Left ventricle myocardium inferior (tissue), 1 donor: Measurements from ENCODE around the gene PPDPF. TPM values are rescaled to one million over a fixed set of nuclear protein-coding genes. Genes with fewer than 3 reads are reported as not detected.

Experiments
- DNase-seq: peaks from one replicate; pipeline ENCODE4 v3.0.0-alpha.2; 2020
- H3K27ac ChIP-seq: fragments of 200-600 bp; replicated peaks from 2 replicates; pipeline ENCODE4 v1.8.0; 2021
- H3K27me3 ChIP-seq: fragments of 200-600 bp; 2 replicates; pipeline ENCODE4 v1.8.0; 2021; ENCODE audit warnings: low read depth
- H3K36me3 ChIP-seq: fragments of 200-600 bp; 2 replicates; pipeline ENCODE4 v1.8.0; 2021
- H3K4me1 ChIP-seq: fragments of 200-600 bp; 2 replicates; pipeline ENCODE4 v1.8.0; 2021
- H3K4me3 ChIP-seq: fragments of 200-600 bp; 2 replicates; pipeline ENCODE4 v1.8.0; 2021; ENCODE audit warnings: mild to moderate bottlenecking, moderate library complexity
- H3K9me3 ChIP-seq: fragments of 200-600 bp; replicated peaks from 2 replicates; pipeline ENCODE4 v1.8.0; 2021
- CTCF ChIP-seq: fragments of 200-600 bp; IDR thresholded peaks from 2 replicates; pipeline ENCODE4 v1.8.0; 2021; ENCODE audit warnings: antibody characterized with exemption, mild to moderate bottlenecking, borderline replicate concordance
- intact Hi-C: fragments of 100-400 bp; cut with micrococcal nuclease; formaldehyde crosslinking; loops from one replicate; pipeline ENCODE4 v1.11.0; 2022
- total RNA-seq: library from RNA; stranded (reverse); fragmentation: NEBNext Ultra II Directional; extraction: Animal tissue kit (Norgen Biotek cat#: 25700); gene quantifications from one replicate; pipeline ENCODE4 v1.2.1, GENCODE V29; 2021
- donor health status: DM: no; HTN: yes; CAD: no; lungs with severe emphysema.

Gene PPDPF
- total RNA-seq, 1 donor from 2014 or later = 371 TPM

DNA sequence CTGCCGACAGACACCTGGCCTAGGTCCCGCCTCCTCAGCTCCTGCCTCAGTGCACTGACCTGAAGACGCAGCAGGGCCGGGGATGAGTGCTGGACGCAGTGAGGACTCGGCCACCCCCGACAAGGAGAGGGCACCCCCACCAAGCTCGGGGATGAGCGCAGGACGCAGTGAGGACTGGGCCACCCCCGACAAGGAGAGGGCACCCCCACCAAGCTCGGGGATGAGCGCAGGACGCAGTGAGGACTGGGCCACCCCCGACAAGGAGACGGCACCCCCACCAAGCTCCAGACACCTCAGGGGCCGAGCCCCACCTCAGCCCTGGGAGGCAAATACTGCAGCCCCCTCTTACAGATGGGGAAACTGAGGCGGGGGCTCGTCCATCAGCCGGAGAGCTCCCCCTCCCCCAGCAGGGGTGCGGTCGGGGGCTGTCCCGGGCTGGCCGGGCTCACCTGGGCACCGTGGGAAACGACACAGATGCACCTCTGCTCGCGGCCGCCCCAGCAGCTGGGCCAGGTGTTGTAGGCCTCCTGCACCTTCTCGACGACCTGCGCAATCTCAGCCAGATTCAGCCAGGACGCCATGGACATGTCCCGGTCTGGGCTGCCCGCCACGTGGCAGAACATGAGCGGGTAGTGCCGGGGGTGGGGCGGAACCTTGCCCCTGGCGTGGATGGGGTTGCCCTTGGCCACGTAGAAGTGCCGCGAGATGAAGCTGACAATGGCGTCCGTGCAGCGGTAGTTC, 46.0 kb downstream of the PPDPF start:
- no peaks in the 10 kb centered on the region for H3K9me3 ChIP-seq
- H3K4me3 ChIP-seq = no peak overlapping the region
- intact Hi-C loops = no loop called here
- no peak for TF ChIP-seq CTCF
- no peak for DNase-seq
- no peak overlapping the region for H3K27ac ChIP-seq
- no peaks in the 10 kb centered on the region for H3K4me1 ChIP-seq
- peaks cover 58% of the 10 kb centered on the region for H3K36me3 ChIP-seq
- H3K27me3 ChIP-seq = no peaks in the 10 kb centered on the region

GRCh38 chr20:63567136-63567385, 46.5 kb downstream of the PPDPF start:
- intact Hi-C loops = no loop called here
- Histone ChIP-seq H3K4me1 (no peaks in the 10 kb centered on the region), H3K27me3 (no peaks in the 10 kb centered on the region), H3K9me3 (no peaks in the 10 kb centered on the region), H3K36me3 (peaks cover 56% of the 10 kb centered on the region), H3K4me3 (no peak overlapping the region), H3K27ac (no peak overlapping the region)
- no peak for DNase-seq
- TF ChIP-seq CTCF = no peak

DNA sequence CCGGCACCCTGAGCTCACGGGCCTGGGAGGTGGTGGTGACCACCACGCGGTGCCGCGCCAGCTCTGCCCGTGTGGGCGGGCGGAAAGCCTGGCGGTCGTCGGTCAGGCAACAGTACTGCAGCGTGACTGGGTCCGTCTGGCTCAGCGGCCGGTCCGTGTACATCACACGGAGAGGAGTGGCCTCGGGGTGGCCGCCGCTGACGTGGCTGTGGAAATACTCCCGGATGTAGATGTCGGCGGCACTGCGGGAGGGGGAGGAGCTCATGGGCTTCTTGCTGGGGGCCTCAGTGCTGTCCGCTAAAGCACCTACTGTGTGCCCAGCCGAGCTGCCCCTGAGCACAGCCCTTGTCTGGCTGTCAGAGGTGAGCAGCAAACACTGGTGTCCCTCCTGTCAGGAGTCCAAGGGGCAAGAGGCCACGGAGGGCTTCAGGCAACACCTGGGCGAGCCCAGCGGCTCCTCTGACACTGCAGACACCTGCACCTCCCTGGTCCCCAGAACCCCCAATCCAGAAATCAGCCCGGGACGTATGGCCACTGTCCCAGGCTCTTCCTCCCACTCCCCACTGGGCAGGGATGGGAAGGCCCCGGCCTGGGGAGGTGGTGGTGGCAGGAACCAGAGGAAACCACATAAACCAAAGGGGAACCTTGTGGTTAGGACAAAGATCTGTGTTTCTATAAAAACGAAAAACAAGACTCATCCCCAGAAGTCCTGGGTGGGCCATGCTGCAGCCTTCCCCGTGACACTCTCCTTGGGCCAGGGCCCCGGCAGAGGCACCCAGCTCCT, 47.0 kb downstream of the PPDPF start:
- H3K4me3 ChIP-seq = no peak overlapping the region
- intact Hi-C loops = no loop called here
- peaks cover 56% of the 10 kb centered on the region for H3K36me3 ChIP-seq
- no peaks in the 10 kb centered on the region for H3K27me3 ChIP-seq
- peaks cover under 1% of the 10 kb centered on the region for H3K4me1 ChIP-seq
- no peak for DNase-seq
- no peak overlapping the region for H3K27ac ChIP-seq
- no peaks in the 10 kb centered on the region for H3K9me3 ChIP-seq
- no peak for TF ChIP-seq CTCF

DNA sequence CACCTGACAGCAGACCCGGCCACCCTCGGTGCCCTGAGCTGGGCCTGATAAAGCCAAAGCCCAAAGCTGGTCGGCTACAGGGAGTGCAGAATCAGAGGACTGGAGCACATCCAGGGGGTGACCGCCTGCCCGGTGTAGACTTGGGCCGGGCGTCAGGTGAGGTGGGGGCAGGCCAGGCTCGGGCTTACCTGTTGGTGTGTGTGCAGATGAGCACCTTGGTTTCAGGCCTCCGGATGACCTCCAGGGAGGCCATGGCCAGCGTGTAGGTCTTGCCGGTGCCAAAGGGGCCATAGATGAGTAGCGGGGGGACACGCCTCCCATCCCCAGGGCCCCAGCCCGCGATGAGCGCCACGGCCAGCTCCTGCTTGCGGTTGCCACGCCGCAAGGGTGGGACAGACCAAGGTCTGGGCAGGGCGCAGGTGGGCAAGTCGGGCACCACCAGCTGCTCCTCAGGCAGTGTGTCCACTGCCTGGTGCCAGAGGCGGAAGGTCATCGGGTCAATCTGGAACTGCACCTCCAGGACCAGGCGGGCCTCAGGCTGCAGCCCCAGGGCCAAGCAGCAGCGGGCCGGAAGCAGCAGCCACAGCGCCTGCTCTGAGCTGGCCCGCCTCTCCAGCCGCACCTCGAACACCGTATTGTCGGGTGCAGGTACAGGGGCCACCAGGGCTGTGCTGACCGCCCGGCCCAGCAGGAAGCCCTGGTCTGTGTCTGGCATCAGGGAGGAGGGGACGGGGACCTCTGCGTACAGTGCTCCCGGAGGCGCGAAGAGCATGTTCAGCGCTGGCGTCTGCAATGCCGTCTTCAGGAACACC, 47.8 kb downstream of the PPDPF start:
- Histone ChIP-seq H3K36me3 (peaks cover 51% of the 10 kb centered on the region), H3K9me3 (no peaks in the 10 kb centered on the region), H3K27ac (no peak overlapping the region), H3K4me1 (peaks cover 8% of the 10 kb centered on the region), H3K4me3 (no peak overlapping the region), H3K27me3 (no peaks in the 10 kb centered on the region)
- no peak for TF ChIP-seq CTCF
- intact Hi-C loops = no loop called here
- no peak for DNase-seq

DNA sequence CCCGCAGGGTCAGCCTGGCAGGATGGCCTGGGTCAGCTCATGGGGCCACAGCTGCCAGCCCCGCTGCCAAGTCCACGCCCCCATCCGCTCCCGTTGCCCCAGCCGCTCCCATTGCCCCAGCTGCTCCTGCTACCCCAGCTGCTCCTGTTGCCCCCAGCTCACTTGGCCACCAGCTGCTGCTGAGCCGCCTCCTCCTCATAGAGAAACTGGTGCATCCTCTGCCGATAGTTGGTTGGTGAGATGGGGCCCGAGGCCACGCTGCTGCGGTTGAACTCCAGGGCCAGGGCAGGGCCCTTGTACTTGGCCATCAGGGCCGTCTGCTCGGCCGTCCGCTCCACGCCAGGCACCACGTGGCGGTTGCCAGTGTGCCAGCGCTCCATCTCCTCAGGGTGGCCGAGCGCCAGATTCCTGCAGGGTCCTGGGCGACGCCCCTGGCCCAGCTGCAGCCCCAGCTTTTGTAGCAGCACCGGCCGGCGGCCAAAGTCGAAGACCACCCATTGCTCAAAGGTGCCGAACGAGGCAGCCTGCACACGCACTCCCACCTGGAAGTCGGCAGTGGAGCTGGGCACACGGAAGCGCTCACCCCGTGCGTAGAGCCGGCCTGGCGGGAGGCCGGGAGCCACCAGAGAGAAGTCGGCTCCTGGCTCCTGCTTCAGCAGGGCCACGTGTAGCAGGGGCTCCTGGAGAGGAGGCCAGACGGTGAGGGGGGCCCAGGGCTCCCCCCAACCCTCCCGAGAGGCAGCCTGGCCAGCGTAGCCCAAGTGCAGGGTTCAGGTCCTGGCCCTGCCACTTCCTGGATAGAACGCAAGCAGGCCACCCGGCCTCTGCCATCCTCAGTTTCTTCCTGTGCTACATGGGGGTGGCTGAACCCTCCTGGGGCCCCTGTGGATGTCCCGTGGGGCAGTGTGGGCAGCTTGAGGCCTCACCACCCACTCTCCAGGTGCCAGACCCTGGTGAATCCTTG, 48.7 kb downstream of the PPDPF start:
- no peak for TF ChIP-seq CTCF
- intact Hi-C loops = no loop called here
- no peaks in the 10 kb centered on the region for H3K27me3 ChIP-seq
- no peak overlapping the region for H3K27ac ChIP-seq
- H3K4me3 ChIP-seq = no peak overlapping the region
- H3K36me3 ChIP-seq = peaks cover 42% of the 10 kb centered on the region
- H3K4me1 ChIP-seq = peaks cover 15% of the 10 kb centered on the region
- no peak for DNase-seq
- no peaks in the 10 kb centered on the region for H3K9me3 ChIP-seq
